Fibroblast of skin of right biceps (primary cell): ENCODE results near the gene ANKRD11.
"Not testable (repeated sequence)": the region's sequence is repeated elsewhere in the genome, so short reads cannot be mapped to it uniquely, and the experiment has no call there.

Source experiments
- DNase-seq: peaks from one replicate; pipeline ENCODE4 v3.0.0-alpha.2; 2013

Gene ANKRD11

GRCh38 chr16:89256651-89257254 is 233.6 kb downstream of the ANKRD11 start:
- peak; percentile 70 for DNase-seq

- no peak for DNase-seq
Observed at GRCh38 chr16:89253548-89254287, 236.6 kb downstream of the ANKRD11 start.

GRCh38 chr16:89248196-89248982 is 242.0 kb downstream of the ANKRD11 start:
- DNase-seq = no peak

- DNase-seq = not testable (repeated sequence)
Observed at GRCh38 chr16:89247734-89248075, 242.7 kb downstream of the ANKRD11 start.

GRCh38 chr16:89246903-89247733 is 243.2 kb downstream of the ANKRD11 start:
- peak; percentile 74 for DNase-seq

- DNase-seq = no peak
Observed at GRCh38 chr16:89246383-89246902, 243.9 kb downstream of the ANKRD11 start.

- DNase-seq = no peak
Observed at GRCh38 chr16:89244754-89245153, 245.6 kb downstream of the ANKRD11 start.

GRCh38 chr16:89244264-89244663 is 246.1 kb downstream of the ANKRD11 start:
- DNase-seq = not testable (repeated sequence)

- DNase-seq = no peak
Observed at GRCh38 chr16:89243664-89244063, 246.7 kb downstream of the ANKRD11 start.

- no peak for DNase-seq
Observed at GRCh38 chr16:89242795-89243200, 247.6 kb downstream of the ANKRD11 start.

- peak; percentile 75 for DNase-seq
Observed at GRCh38 chr16:89241187-89242007, 249.0 kb downstream of the ANKRD11 start.

GRCh38 chr16:89237733-89238132 is 252.6 kb downstream of the ANKRD11 start:
- no peak for DNase-seq

- DNase-seq = no peak
Observed at GRCh38 chr16:89233678-89234490, 256.5 kb downstream of the ANKRD11 start.

GRCh38 chr16:89232107-89232506 is 258.3 kb downstream of the ANKRD11 start:
- no peak for DNase-seq

GRCh38 chr16:89230255-89230654 is 260.1 kb downstream of the ANKRD11 start:
- no peak for DNase-seq

- no peak for DNase-seq
Observed at GRCh38 chr16:89224665-89225064, 265.7 kb downstream of the ANKRD11 start.

- no peak for DNase-seq
Observed at GRCh38 chr16:89222931-89223330, 267.4 kb downstream of the ANKRD11 start.

- no peak for DNase-seq
Observed at GRCh38 chr16:89221604-89222003, 268.8 kb downstream of the ANKRD11 start.

- DNase-seq = no peak
Observed at GRCh38 chr16:89219365-89219764, 271.0 kb downstream of the ANKRD11 start.
